ENCODE measurements around the gene INTS2.
"Not testable (repeated sequence)": the region's sequence is repeated elsewhere in the genome, so short reads cannot be mapped to it uniquely, and the experiment has no call there.

The INTS2 gene

GRCh38 chr17:61894310-61894709 lies 33.5 kb downstream of the INTS2 start:
- not testable (repeated sequence) for DNase-seq

- not testable (repeated sequence) for DNase-seq
Measured at GRCh38 chr17:61887733-61888132, 40.0 kb downstream of the INTS2 start.

- DNase-seq: not testable (repeated sequence)
Measured at GRCh38 chr17:61885865-61886264, 41.9 kb downstream of the INTS2 start.

GRCh38 chr17:61884864-61885263 lies 42.9 kb downstream of the INTS2 start:
- DNase-seq: no peak

GRCh38 chr17:61880589-61881102 lies 47.1 kb downstream of the INTS2 start:
- no peak for DNase-seq

- DNase-seq: no peak
Measured at GRCh38 chr17:61878984-61879612, 48.7 kb downstream of the INTS2 start.

- no peak for DNase-seq
Measured at GRCh38 chr17:61878520-61878919, 49.3 kb downstream of the INTS2 start.

GRCh38 chr17:61877837-61878236 lies 49.9 kb downstream of the INTS2 start:
- DNase-seq: no peak

GRCh38 chr17:61875804-61876203 lies 52.0 kb downstream of the INTS2 start:
- DNase-seq: no peak

GRCh38 chr17:61875285-61875684 lies 52.5 kb downstream of the INTS2 start:
- DNase-seq: no peak

GRCh38 chr17:61874075-61874474 lies 53.7 kb downstream of the INTS2 start:
- no peak for DNase-seq

GRCh38 chr17:61872099-61872498 lies 55.7 kb downstream of the INTS2 start:
- no peak for DNase-seq

- no peak for DNase-seq
Measured at GRCh38 chr17:61869138-61869537, 58.6 kb downstream of the INTS2 start.

- no peak for DNase-seq
Measured at GRCh38 chr17:61868074-61868473, 59.7 kb downstream of the INTS2 start.

GRCh38 chr17:61867033-61867432 lies 60.7 kb downstream of the INTS2 start:
- no peak for DNase-seq

GRCh38 chr17:61863801-61864126 lies 64.0 kb downstream of the INTS2 start:
- peak in 2 of 56 donors; percentile 32 to 44 for DNase-seq

GRCh38 chr17:61862975-61863800 lies 64.6 kb downstream of the INTS2 start, which contains the start of gene BRIP1:
BRIP1 (minus strand) TSS chr17:61863528; CDS start chr17:61861539, 1,989 bp downstream.
- DNase-seq: peak; percentile 23 to 91 (median 70)

GRCh38 chr17:61862105-61862574 lies 65.6 kb downstream of the INTS2 start:
- DNase-seq: no peak

GRCh38 chr17:61860397-61860796 lies 67.4 kb downstream of the INTS2 start:
- not testable (repeated sequence) for DNase-seq

- DNase-seq: no peak
Measured at GRCh38 chr17:61856035-61856434, 71.7 kb downstream of the INTS2 start.

- DNase-seq: no peak
Measured at GRCh38 chr17:61852857-61853256, 74.9 kb downstream of the INTS2 start.

GRCh38 chr17:61849674-61850073 lies 78.1 kb downstream of the INTS2 start:
- DNase-seq: no peak

- no peak for DNase-seq
Measured at GRCh38 chr17:61848896-61849295, 78.9 kb downstream of the INTS2 start.
